ENCODE data around the gene LRRN2. TPM values are rescaled to one million over a fixed set of nuclear protein-coding genes. Genes with fewer than 3 reads are reported as not detected.

Gene LRRN2
- total and polyA plus RNA-seq, 4 donors: 0.97 to 4.4 (median 1.2) TPM

- Histone ChIP-seq H3K27ac (ENCODE audit: low read depth in 1 of 2, low read length in 1 of 2) (no peak overlapping the region), H3K9ac (ENCODE audit: insufficient read depth in 1 of 2, low read length in 2 of 2) (no peak overlapping the region), H3K27me3 (ENCODE audit: control insufficient read depth in 3 of 3, insufficient read depth in 3 of 3, low read length in 2 of 3) (peaks cover 0 to 3% (median 0%) of the 10 kb centered on the region in 3 donors), H3K36me3 (ENCODE audit: control insufficient read depth in 4 of 4, insufficient read depth in 4 of 4, low read length in 4 of 4) (no peaks in the 10 kb centered on the region), H3K9me3 (ENCODE audit: control insufficient read depth in 4 of 4, insufficient read depth in 3 of 4, low read length in 3 of 4) (peaks cover 0 to 5% (median 0%) of the 10 kb centered on the region in 4 donors), H3K4me3 (no peak overlapping the region), H3K4me1 (ENCODE audit: control insufficient read depth in 5 of 5, insufficient read depth in 5 of 5, low read length in 5 of 5) (peaks cover 0 to 7% (median 0%) of the 10 kb centered on the region in 5 donors)
- 89 to 94% methylated on average over 6 of the region's 6 CpGs for WGBS, 2 donors
- DNase-seq (no peak), ATAC-seq (ENCODE audit: insufficient read depth, low FRiP score) (no peak)
- TF ChIP-seq CTCF (IDR thresholded peaks at IDR 0.05; ENCODE audit: control extremely low read depth, extremely low read depth): no peak
These were observed 42.0 kb downstream of the LRRN2 start for GRCh38 chr1:204643503-204643902.

- H3K36me3 ChIP-seq (ENCODE audit: control insufficient read depth in 4 of 4, insufficient read depth in 4 of 4, low read length in 4 of 4): no peaks in the 10 kb centered on the region
- peaks cover 0 to 3% (median 0%) of the 10 kb centered on the region in 3 donors for H3K27me3 ChIP-seq (ENCODE audit: control insufficient read depth in 3 of 3, insufficient read depth in 3 of 3, low read length in 2 of 3)
- H3K4me3 ChIP-seq: no peak overlapping the region
- no peak for TF ChIP-seq CTCF (IDR thresholded peaks at IDR 0.05; ENCODE audit: control extremely low read depth, extremely low read depth)
- H3K9me3 ChIP-seq (ENCODE audit: control insufficient read depth in 4 of 4, insufficient read depth in 3 of 4, low read length in 3 of 4): peaks cover 0 to 5% (median 0%) of the 10 kb centered on the region in 4 donors
- 80 to 88% methylated on average over 3 of the region's 3 CpGs for WGBS, 2 donors
- peaks cover 0 to 7% (median 0%) of the 10 kb centered on the region in 5 donors for H3K4me1 ChIP-seq (ENCODE audit: control insufficient read depth in 5 of 5, insufficient read depth in 5 of 5, low read length in 5 of 5)
- DNase-seq (no peak), ATAC-seq (ENCODE audit: insufficient read depth, low FRiP score) (no peak)
- no peak overlapping the region for H3K9ac ChIP-seq (ENCODE audit: insufficient read depth in 1 of 2, low read length in 2 of 2)
- H3K27ac ChIP-seq (ENCODE audit: low read depth in 1 of 2, low read length in 1 of 2): no peak overlapping the region
These were observed 43.6 kb downstream of the LRRN2 start for GRCh38 chr1:204641936-204642335.

- TF ChIP-seq CTCF (IDR thresholded peaks at IDR 0.05; ENCODE audit: control extremely low read depth, extremely low read depth): no peak
- Histone ChIP-seq H3K36me3 (ENCODE audit: control insufficient read depth in 4 of 4, insufficient read depth in 4 of 4, low read length in 4 of 4) (no peaks in the 10 kb centered on the region), H3K4me3 (no peak overlapping the region), H3K27me3 (ENCODE audit: control insufficient read depth in 3 of 3, insufficient read depth in 3 of 3, low read length in 2 of 3) (peaks cover 0 to 3% (median 0%) of the 10 kb centered on the region in 3 donors), H3K27ac (ENCODE audit: low read depth in 1 of 2, low read length in 1 of 2) (no peak overlapping the region), H3K9me3 (ENCODE audit: control insufficient read depth in 4 of 4, insufficient read depth in 3 of 4, low read length in 3 of 4) (peaks cover 0 to 5% (median 0%) of the 10 kb centered on the region in 4 donors), H3K4me1 (ENCODE audit: control insufficient read depth in 5 of 5, insufficient read depth in 5 of 5, low read length in 5 of 5) (peaks cover 0 to 7% (median 0%) of the 10 kb centered on the region in 5 donors), H3K9ac (ENCODE audit: insufficient read depth in 1 of 2, low read length in 2 of 2) (no peak overlapping the region)
- ATAC-seq (ENCODE audit: insufficient read depth, low FRiP score) (no peak), DNase-seq (no peak)
- WGBS, 2 donors: 78 to 97% methylated on average over 1 of the region's 1 CpG
These were observed 44.1 kb downstream of the LRRN2 start for GRCh38 chr1:204641455-204641854.

- peaks cover 0 to 3% (median 0%) of the 10 kb centered on the region in 3 donors for H3K27me3 ChIP-seq (ENCODE audit: control insufficient read depth in 3 of 3, insufficient read depth in 3 of 3, low read length in 2 of 3)
- H3K27ac ChIP-seq (ENCODE audit: low read depth in 1 of 2, low read length in 1 of 2): no peak overlapping the region
- no peak for TF ChIP-seq CTCF (IDR thresholded peaks at IDR 0.05; ENCODE audit: control extremely low read depth, extremely low read depth)
- peaks cover 0 to 6% (median 0%) of the 10 kb centered on the region in 4 donors for H3K9me3 ChIP-seq (ENCODE audit: control insufficient read depth in 4 of 4, insufficient read depth in 3 of 4, low read length in 3 of 4)
- peaks cover 0 to 7% (median 0%) of the 10 kb centered on the region in 5 donors for H3K4me1 ChIP-seq (ENCODE audit: control insufficient read depth in 5 of 5, insufficient read depth in 5 of 5, low read length in 5 of 5)
- H3K9ac ChIP-seq (ENCODE audit: insufficient read depth in 1 of 2, low read length in 2 of 2): no peak overlapping the region
- ATAC-seq (ENCODE audit: insufficient read depth, low FRiP score): no peak
- peak; percentile 21 to 40 (median 24) for DNase-seq
- H3K36me3 ChIP-seq (ENCODE audit: control insufficient read depth in 4 of 4, insufficient read depth in 4 of 4, low read length in 4 of 4): no peaks in the 10 kb centered on the region
- H3K4me3 ChIP-seq: no peak overlapping the region
- WGBS, 2 donors: 74 to 91% methylated on average over 2 of the region's 2 CpGs
These were observed 45.0 kb downstream of the LRRN2 start for GRCh38 chr1:204640578-204640977.
